ENCODE data around the gene MYO1H.
"Not testable (repeated sequence)": the region's sequence is repeated elsewhere in the genome, so short reads cannot be mapped to it uniquely, and the experiment has no call there.

Gene MYO1H

GRCh38 chr12:109421355-109422087, 73.8 kb downstream of the MYO1H start:
- no peak for DNase-seq (ENCODE audit: low read depth)

- DNase-seq (ENCODE audit: low read depth) = no peak
Measured at GRCh38 chr12:109422251-109422650, 74.6 kb downstream of the MYO1H start.

- DNase-seq (ENCODE audit: low read depth) = no peak
Measured at GRCh38 chr12:109423392-109423791, 75.7 kb downstream of the MYO1H start.

- peak; percentile 59 for DNase-seq (ENCODE audit: low read depth)
Measured at GRCh38 chr12:109428037-109428629, 80.4 kb downstream of the MYO1H start.

GRCh38 chr12:109428804-109429203, 81.1 kb downstream of the MYO1H start:
- not testable (repeated sequence) for DNase-seq (ENCODE audit: low read depth)

- DNase-seq (ENCODE audit: low read depth) = no peak
Measured at GRCh38 chr12:109430244-109430643, 82.5 kb downstream of the MYO1H start.

GRCh38 chr12:109432431-109432830, 84.7 kb downstream of the MYO1H start:
- DNase-seq (ENCODE audit: low read depth) = no peak

- DNase-seq (ENCODE audit: low read depth) = peak; percentile 48
Measured at GRCh38 chr12:109432842-109433304, 85.2 kb downstream of the MYO1H start.

DNA sequence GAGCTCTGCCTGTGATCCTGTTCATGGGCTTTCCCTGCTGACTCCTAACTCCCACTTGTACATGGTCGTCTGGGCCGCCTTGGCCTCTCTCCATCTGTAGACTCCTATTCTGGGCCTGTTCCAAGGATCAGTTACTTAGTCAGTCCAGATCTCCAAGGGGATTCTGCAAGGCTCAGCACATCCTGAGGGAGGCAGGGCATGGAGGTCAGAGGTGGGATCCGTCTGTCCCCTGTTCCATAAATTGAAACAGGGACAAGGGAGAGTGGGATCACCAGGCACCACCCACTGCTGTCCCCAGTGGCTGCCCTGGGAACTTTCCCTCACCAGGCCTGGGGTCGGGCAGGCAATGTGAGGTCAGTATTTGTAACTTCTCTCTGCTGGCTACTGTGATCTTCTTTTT, 85.9 kb downstream of the MYO1H start:
- no peak for DNase-seq (ENCODE audit: low read depth)

DNA sequence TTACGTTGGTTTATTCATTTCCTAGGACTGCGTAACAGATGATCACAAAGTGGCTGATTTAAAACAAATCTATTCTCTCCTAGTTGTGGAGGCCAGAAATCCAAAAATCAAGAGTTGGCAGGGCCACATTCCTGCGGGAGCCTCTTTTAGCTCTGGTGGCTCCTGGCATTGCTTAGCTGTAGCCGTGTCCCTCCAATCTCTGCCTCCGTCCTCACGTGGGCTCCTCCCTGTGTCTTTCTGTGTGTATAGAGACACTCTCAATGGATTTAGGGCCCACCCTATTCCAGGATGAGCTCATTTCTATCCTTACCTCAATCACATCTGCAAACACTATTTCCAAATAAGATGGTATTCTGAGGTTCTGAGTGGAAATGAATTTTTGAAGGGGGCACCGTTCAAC, 86.9 kb downstream of the MYO1H start:
- DNase-seq (ENCODE audit: low read depth) = no peak

- DNase-seq (ENCODE audit: low read depth) = no peak
Measured at GRCh38 chr12:109435428-109436187, 87.9 kb downstream of the MYO1H start.

GRCh38 chr12:109436188-109436560, 88.5 kb downstream of the MYO1H start:
- no peak for DNase-seq (ENCODE audit: low read depth)

DNA sequence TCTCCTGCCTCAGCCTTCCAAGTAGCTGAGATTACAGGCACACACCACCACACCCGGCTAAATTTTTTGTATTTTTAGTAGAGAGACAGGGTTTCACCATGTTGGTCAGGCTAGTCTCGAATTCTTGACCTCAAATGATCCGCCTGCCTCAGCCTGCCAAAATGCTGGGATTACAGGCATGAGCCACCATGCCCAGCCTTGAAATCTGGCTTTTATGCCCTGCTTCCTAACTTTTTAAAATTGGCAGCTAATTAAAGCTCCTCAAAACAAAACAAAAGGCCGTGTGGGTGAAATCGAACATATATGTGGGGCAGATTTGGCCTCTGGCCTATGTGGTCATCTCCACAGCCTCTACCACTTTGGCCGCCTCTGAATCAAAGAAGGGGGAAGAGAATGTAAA, 91.5 kb downstream of the MYO1H start:
- DNase-seq (ENCODE audit: low read depth) = no peak

DNA sequence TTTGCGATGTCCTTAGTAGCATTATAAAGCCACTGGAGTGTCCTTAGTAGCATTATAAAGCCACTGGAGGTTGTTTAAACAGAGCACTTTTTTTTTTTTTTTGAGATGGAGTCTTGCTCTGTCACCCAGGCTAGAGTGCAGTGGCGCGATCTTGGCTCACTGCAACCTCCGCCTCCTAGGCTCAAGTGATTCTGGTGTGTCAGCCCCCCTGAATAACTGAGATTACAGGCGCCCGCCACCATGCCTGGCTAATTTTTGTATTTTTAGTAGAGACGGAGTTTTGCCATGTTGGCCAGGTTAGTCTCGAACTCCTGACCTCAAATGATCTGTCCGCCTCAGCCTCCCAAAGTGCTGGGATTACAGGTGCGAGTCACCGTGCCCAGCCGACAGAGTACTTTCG, 92.3 kb downstream of the MYO1H start:
- not testable (repeated sequence) for DNase-seq (ENCODE audit: low read depth)

DNA sequence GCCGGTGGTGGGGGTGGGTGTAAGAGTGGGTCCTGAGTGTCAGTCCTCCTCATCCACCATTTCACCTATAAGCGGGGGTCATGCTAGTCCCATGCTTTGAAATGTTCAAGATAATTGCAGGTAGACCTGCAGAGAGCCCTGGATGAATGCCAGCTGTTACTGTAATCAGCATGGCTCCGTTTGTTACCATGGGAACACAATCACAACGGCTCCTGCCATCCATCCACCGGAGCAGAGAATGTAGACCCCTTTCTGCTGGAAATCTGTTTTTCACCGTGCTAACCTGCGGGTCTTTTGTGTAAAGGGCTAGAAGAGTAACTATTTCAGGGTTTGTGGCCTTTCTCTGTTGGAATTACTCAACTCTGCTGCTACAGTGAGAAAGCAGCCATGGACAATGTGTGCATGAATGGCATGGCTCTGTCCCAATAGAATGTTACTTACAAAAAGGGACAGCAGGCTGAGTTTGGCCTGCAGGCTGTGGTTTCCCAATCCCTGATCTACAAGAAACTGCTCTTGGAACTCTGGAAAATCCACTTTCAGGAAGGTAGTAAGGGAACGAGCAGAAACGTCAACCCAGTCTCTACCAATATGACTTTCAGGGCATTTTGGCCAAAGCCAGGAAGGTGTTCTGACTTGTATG, 93.3 kb downstream of the MYO1H start:
- DNase-seq (ENCODE audit: low read depth) = no peak

GRCh38 chr12:109443794-109444193, 96.1 kb downstream of the MYO1H start:
- DNase-seq (ENCODE audit: low read depth) = no peak

GRCh38 chr12:109444259-109444658, 96.6 kb downstream of the MYO1H start:
- no peak for DNase-seq (ENCODE audit: low read depth)

DNA sequence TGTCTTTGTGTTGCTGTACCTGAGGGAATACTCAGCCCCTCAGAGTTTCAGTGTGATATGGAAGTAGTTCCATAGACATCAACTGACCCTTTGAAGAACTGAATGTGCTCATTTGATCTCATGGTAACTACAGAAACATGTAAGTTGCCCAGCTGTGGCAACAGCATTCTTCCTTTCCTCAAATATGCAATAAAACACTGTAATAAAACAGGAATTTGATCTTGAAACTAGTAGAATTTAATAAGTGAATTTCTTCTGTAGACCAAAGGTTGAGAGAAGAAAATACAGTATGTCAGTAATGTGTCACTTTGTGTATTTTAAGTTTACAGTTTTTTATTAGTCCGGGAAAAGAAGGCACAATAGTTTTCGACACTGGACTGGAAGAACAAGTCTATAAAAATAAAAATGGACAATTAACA, 97.5 kb downstream of the MYO1H start:
- peak; percentile 40 for DNase-seq (ENCODE audit: low read depth)

DNA sequence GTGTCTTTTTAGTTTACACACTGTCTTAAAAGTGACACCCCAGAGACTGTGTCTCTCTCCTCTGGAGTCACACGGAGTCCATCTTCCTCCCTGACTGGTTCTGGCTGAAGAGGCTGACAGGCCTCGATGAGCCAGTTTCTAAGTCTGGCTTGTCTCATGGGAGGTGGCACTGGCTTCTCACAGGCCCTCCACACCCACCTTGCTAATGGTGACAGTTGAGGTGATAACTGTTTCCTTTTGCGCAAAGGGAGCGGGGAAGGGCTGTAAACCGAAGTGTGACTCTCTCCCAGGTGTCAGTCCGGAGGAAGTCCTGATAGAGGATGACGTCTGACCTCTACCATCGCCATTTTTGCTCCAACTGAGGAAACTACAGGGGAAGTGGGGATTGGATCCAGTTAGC, 99.2 kb downstream of the MYO1H start:
- no peak for DNase-seq (ENCODE audit: low read depth)

GRCh38 chr12:109447482-109447881, 99.8 kb downstream of the MYO1H start:
- DNase-seq (ENCODE audit: low read depth) = no peak

- DNase-seq (ENCODE audit: low read depth) = no peak
Measured at GRCh38 chr12:109448272-109448671, 100.6 kb downstream of the MYO1H start.

DNA sequence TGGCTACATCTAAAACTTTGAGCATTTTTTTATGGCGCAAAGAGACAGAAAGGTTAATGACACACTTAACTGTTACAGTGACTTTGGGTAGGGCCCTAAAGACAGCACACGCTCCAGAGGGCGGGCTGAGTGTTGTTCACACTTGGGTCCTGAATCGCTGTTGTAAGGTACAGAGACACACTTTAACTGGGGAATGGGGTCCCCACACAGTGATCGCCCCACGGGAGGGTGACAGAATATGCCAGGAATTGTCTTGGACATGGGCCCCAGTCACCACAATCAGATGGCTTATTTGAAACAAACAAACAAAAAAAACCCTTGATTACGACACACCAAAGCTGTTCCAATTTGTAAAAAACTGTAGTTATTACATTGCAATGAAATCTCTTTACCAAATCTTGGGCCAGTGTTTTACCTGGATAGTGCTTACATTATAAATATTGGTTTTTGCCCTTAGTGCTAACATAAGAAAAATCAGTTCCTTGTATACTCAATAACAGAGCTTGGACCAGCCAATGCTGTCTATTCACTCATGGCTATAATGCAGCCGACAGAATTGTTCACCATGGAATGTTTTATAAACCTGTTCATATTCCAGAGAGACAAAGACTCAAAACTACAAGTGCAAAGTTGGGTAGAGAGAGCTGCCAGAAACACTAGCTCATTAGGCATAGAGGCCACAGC, 101.1 kb downstream of the MYO1H start:
- no peak for DNase-seq (ENCODE audit: low read depth)

Measured in stromal cell of bone marrow (primary cell).